ENCODE results near the gene DLG2.

Gene DLG2

GRCh38 chr11:83957038-83957900 lies 1669.9 kb downstream of the DLG2 start:
- no peak for DNase-seq

- DNase-seq: no peak
Observed at GRCh38 chr11:83956119-83956697, 1670.9 kb downstream of the DLG2 start.

- no peak for DNase-seq
Observed at GRCh38 chr11:83954780-83955179, 1672.4 kb downstream of the DLG2 start.

GRCh38 chr11:83951521-83951920 lies 1675.6 kb downstream of the DLG2 start:
- peak in 1 of 56 donors; percentile 7 for DNase-seq

- DNase-seq: no peak
Observed at GRCh38 chr11:83948200-83948599, 1678.9 kb downstream of the DLG2 start.

- DNase-seq: no peak
Observed at GRCh38 chr11:83945976-83946375, 1681.2 kb downstream of the DLG2 start.

- no peak for DNase-seq
Observed at GRCh38 chr11:83941050-83941449, 1686.1 kb downstream of the DLG2 start.

GRCh38 chr11:83938148-83938547 lies 1689.0 kb downstream of the DLG2 start:
- no peak for DNase-seq

GRCh38 chr11:83933008-83933407 lies 1694.1 kb downstream of the DLG2 start:
- DNase-seq: no peak

GRCh38 chr11:83927422-83927821 lies 1699.7 kb downstream of the DLG2 start:
- DNase-seq: no peak

GRCh38 chr11:83924795-83925542 lies 1702.2 kb downstream of the DLG2 start:
- DNase-seq: no peak

- no peak for DNase-seq
Observed at GRCh38 chr11:83923961-83924360, 1703.2 kb downstream of the DLG2 start.

- no peak for DNase-seq
Observed at GRCh38 chr11:83922953-83923352, 1704.2 kb downstream of the DLG2 start.

- no peak for DNase-seq
Observed at GRCh38 chr11:83922318-83922717, 1704.8 kb downstream of the DLG2 start.

- DNase-seq: no peak
Observed at GRCh38 chr11:83921447-83922192, 1705.5 kb downstream of the DLG2 start.

- DNase-seq: peak in 1 of 56 donors; percentile 2
Observed at GRCh38 chr11:83918476-83918875, 1708.7 kb downstream of the DLG2 start.

GRCh38 chr11:83914995-83915394 lies 1712.1 kb downstream of the DLG2 start:
- no peak for DNase-seq

- DNase-seq: no peak
Observed at GRCh38 chr11:83909579-83910534, 1717.3 kb downstream of the DLG2 start.

- no peak for DNase-seq
Observed at GRCh38 chr11:83908298-83908856, 1718.8 kb downstream of the DLG2 start.

GRCh38 chr11:83895516-83895915 lies 1731.6 kb downstream of the DLG2 start:
- no peak for DNase-seq

Measured in amygdala (tissue), 56 donors.